Neural cell (in vitro differentiated cells): ENCODE results near the gene CILP2. TPM values are rescaled to one million over a fixed set of nuclear protein-coding genes. Genes with fewer than 3 reads are reported as not detected.
A peak's percentile ranks its signal among the peaks of the same experiment; 100 is the strongest.

Source experiments
- H2AFZ ChIP-seq: fragments of 200-600, 300-800 bp; sonication (generic), shearing (Covaris generic); 2 replicates; pipeline ENCODE4 v1.6.0; 2014; ENCODE audit warnings: low read depth, mild to moderate bottlenecking, antibody characterized with exemption, low read length, moderate library complexity
- H3F3A ChIP-seq: fragments of 200-600 bp; shearing (Covaris generic); 2 replicates; pipeline ENCODE4 v1.6.1; 2016; ENCODE audit warnings: mild to moderate bottlenecking, moderate library complexity, mixed read lengths, antibody characterized with exemption, low read length; ENCODE audit not compliant: insufficient read depth, poor library complexity, severe bottlenecking
- H3K27ac ChIP-seq: fragments of 200-600, 300-800 bp; sonication (generic), shearing (Covaris generic); 2 replicates; pipeline ENCODE4 v1.5.1; 2014; ENCODE audit warnings: mild to moderate bottlenecking, low read length, moderate library complexity
- H3K27me3 ChIP-seq: fragments of 300-800, 200-600 bp; sonication (generic), shearing (Covaris generic); 2 replicates; pipeline ENCODE4 v1.6.0; 2014; ENCODE audit warnings: mild to moderate bottlenecking, low read depth, low read length, moderate library complexity; ENCODE audit not compliant: insufficient read depth
- H3K36me3 ChIP-seq: fragments of 300-800, 200-600 bp; sonication (generic), shearing (Covaris generic); 2 replicates; pipeline ENCODE4 v1.5.1; 2014; ENCODE audit warnings: mild to moderate bottlenecking, antibody characterized with exemption, low read length, moderate library complexity; ENCODE audit not compliant: insufficient read depth
- H3K4me2 ChIP-seq: fragments of 300-800, 200-600 bp; sonication (generic), shearing (Covaris generic); 2 replicates; pipeline ENCODE4 v1.6.0; 2014; ENCODE audit warnings: mild to moderate bottlenecking, low read length
- H3K4me3 ChIP-seq: fragments of 300-800, 200-600 bp; sonication (generic), shearing (Covaris generic); 2 replicates; pipeline ENCODE4 v1.5.1; 2014; ENCODE audit warnings: mild to moderate bottlenecking, low read length, moderate library complexity
- H3K79me2 ChIP-seq: fragments of 200-600 bp; shearing (Covaris generic); replicated peaks from 2 replicates; pipeline ENCODE4 v1.6.0; 2014; ENCODE audit warnings: mild to moderate bottlenecking, low read length, moderate library complexity; ENCODE audit not compliant: insufficient read depth
- H3K9ac ChIP-seq: fragments of 300-800, 200-600 bp; sonication (generic), shearing (Covaris generic); 2 replicates; pipeline ENCODE4 v1.6.1; 2016; ENCODE audit warnings: mild to moderate bottlenecking, low read length, mixed read lengths
- H3K9me2 ChIP-seq: fragments of 200-600 bp; shearing (Covaris generic); 2 replicates; pipeline ENCODE4 v1.6.1; 2016; ENCODE audit warnings: mild to moderate bottlenecking, low read length, mixed read lengths; ENCODE audit not compliant: insufficient read depth
- H3K9me3 ChIP-seq: fragments of 200-600, 300-800 bp; sonication (generic), shearing (Covaris generic); 2 replicates; pipeline ENCODE4 v1.6.1; 2016; ENCODE audit warnings: mild to moderate bottlenecking, mixed run types, low read length, moderate library complexity, mixed read lengths
- H4K20me1 ChIP-seq: fragments of 200-600 bp; shearing (Covaris generic); 2 replicates; pipeline ENCODE4 v1.6.1; 2016; ENCODE audit warnings: mild to moderate bottlenecking, mixed run types; ENCODE audit not compliant: insufficient read depth
- CTCF ChIP-seq: fragments of 450-650 bp; IDR thresholded peaks from 2 replicates; pipeline ENCODE4 v1.5.1; 2014; ENCODE audit warnings: antibody characterized with exemption, mild to moderate bottlenecking, moderate library complexity; ENCODE audit not compliant: poor library complexity, severe bottlenecking
- EP300 ChIP-seq: fragments of 450-650 bp; conservative IDR thresholded peaks from 2 replicates; pipeline ENCODE4 v1.6.1; 2014; ENCODE audit warnings: antibody characterized with exemption, mild to moderate bottlenecking, moderate library complexity; ENCODE audit not compliant: poor library complexity, severe bottlenecking
- EZH2 ChIP-seq: fragments of 200-600, 300-800 bp; shearing (Covaris generic), sonication (generic); IDR thresholded peaks from 2 replicates; pipeline ENCODE4 v1.6.1; 2014; ENCODE audit warnings: antibody characterized with exemption, low read length, borderline replicate concordance, mild to moderate bottlenecking; ENCODE audit not compliant: insufficient read depth, poor library complexity, severe bottlenecking
- MXI1 ChIP-seq: fragments of 450-650 bp; conservative IDR thresholded peaks from 2 replicates; pipeline ENCODE4 v1.6.1; 2014; ENCODE audit warnings: antibody characterized with exemption, mild to moderate bottlenecking; ENCODE audit not compliant: poor library complexity, severe bottlenecking
- POLR2AphosphoS5 ChIP-seq: IDR thresholded peaks from 2 replicates; pipeline ENCODE4 v1.6.1; 2012
- RAD21 ChIP-seq: fragments of 450-650 bp; conservative IDR thresholded peaks from 2 replicates; pipeline ENCODE4 v1.6.1; 2014; ENCODE audit warnings: antibody characterized with exemption, mild to moderate bottlenecking, moderate library complexity
- REST ChIP-seq: IDR thresholded peaks from 2 replicates; pipeline ENCODE4 v1.6.1; 2012; ENCODE audit warnings: borderline replicate concordance
- SMC3 ChIP-seq: fragments of 450-650 bp; conservative IDR thresholded peaks from 2 replicates; pipeline ENCODE4 v1.6.1; 2014; ENCODE audit warnings: antibody characterized with exemption, mild to moderate bottlenecking, moderate library complexity; ENCODE audit not compliant: poor library complexity
- TAF1 ChIP-seq: IDR thresholded peaks from 2 replicates; pipeline ENCODE4 v1.6.1; 2012; ENCODE audit warnings: low read depth
- polyA plus RNA-seq: library from polyadenylated mRNA; depleted of rRNA; stranded (reverse); fragments of >200 nt; gene quantifications from 2 replicates; pipeline ENCODE4 v1.2.3, GENCODE V29; 2014

Gene CILP2
- polyA plus RNA-seq, 1 donor from 2014 or later: 0.84 TPM

GRCh38 chr19:19575411-19575810 is 37.3 kb downstream of the CILP2 start:
- Histone ChIP-seq H3K9ac (no peak overlapping the region), H3K4me3 (no peak overlapping the region), H3K4me2 (no peak overlapping the region), H3F3A (no peaks in the 10 kb centered on the region), H3K27ac (no peak overlapping the region), H3K9me2 (no peaks in the 10 kb centered on the region), H3K9me3 (no peaks in the 10 kb centered on the region), H3K79me2 (no peaks in the 10 kb centered on the region), H3K36me3 (no peaks in the 10 kb centered on the region), H2AFZ (no peak overlapping the region), H3K27me3 (no peaks in the 10 kb centered on the region), H4K20me1 (no peaks in the 10 kb centered on the region)
- TF ChIP-seq SMC3 (no peak), REST (no peak)

- Histone ChIP-seq H3K27ac (no peak overlapping the region), H2AFZ (no peak overlapping the region)
These were observed 40.2 kb downstream of the CILP2 start for GRCh38 chr19:19578252-19578651.

More at GRCh38 chr19:19578252-19578651, 40.2 kb downstream of the CILP2 start:
- Histone ChIP-seq H3K27me3 (no peaks in the 10 kb centered on the region), H3K9me3 (no peaks in the 10 kb centered on the region), H3K4me3 (peak overlapping the region; percentile 31), H3K4me2 (no peak overlapping the region), H3K36me3 (no peaks in the 10 kb centered on the region), H4K20me1 (no peaks in the 10 kb centered on the region), H3K9ac (no peak overlapping the region), H3K79me2 (no peaks in the 10 kb centered on the region), H3F3A (no peaks in the 10 kb centered on the region), H3K9me2 (no peaks in the 10 kb centered on the region)
- TF ChIP-seq REST (no peak), POLR2AphosphoS5 (no peak), EP300 (no peak), MXI1 (no peak), SMC3 (no peak), RAD21 (no peak), TAF1 (no peak), CTCF (no peak), EZH2 (no peak)
